Femur (tissue), 1 donor: ENCODE results near the gene RCVRN.
A peak's percentile ranks its signal among the peaks of the same experiment; 100 is the strongest.

Source experiments
- DNase-seq: peaks from one replicate; pipeline ENCODE4 v3.0.0-alpha.2; 2017

RCVRN gene

DNA sequence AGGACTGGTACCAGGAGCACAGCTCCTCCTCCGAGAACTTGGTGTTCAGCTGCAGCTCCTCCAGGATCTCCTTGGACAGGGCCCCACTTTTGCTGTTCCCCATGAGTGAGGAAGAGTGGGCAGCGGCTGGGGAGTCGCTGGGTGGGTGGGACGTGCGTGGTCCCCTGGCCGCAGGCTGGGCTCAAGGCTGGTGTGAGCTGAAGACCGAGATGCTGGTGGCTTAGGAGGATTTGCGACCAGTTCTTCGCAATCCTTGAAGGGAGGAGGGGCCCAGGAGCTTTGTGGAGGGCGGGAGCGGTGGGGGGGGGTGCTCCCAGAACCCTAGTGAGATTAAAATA is at the start of gene RCVRN:
Gene RCVRN, minus strand, starts transcription at position 194 of the 338 bp plus-strand sequence. Its CDS starts 91 bp downstream, at position 103.
- no peak for DNase-seq

DNA sequence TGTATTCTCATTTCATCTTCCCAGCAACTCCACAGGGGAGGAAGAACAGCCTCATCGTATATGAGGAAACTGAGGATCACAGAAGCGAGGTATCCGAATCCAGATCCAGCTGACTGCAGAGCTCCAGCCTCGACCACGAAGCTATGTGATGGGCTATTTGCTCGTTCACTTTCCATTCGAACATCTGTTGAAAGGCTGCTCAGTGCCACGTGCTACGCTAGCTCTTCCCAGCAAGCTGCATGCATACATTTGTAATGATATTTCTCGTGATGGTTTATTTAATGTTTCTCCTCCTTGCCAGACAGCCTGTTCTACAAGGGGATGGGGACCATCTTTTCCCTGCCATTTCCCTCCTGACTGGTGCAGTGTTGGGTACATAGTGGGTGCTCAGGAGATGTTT is 48.4 kb upstream of the RCVRN start:
- no peak for DNase-seq

DNA sequence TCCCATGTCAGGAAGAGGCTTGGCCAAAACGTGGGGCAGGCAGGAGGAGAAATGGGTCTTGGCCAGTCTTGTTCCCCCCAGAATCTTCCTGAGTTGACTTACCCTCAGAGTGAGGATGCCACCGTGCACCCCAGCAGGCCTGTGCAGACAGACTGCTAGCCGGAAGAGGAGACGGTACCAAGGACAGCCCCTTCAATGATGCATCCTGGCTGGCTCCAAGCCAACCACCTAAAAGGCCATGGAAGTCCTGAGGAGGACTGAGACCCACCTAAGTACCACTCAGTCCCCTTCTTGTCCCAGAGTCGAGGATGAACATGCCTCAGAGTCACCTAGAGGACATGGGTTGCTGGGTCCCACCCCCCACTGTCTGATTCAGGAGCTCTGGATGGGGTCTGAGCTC is 46.7 kb upstream of the RCVRN start:
- DNase-seq = no peak

DNA sequence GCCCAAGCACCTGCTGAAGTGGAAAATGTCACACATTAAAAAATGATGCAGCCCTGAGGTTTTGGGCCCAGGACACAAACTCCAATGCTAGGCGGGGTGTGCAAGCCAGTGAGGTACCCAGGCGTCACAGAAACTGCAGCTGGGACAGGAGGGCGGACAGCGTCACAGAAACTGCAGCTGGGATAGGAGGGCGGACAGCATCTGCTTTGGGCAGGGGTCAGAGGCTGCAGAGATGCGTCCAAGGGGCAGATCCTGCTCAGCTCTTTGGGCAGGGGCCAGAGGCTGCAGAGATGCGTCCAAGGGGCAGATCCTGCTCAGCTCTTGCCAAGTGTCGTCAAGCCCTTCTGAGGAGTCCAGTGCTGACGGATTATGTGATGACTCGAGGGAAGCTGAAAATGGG is 43.9 kb upstream of the RCVRN start:
- DNase-seq = no peak

DNA sequence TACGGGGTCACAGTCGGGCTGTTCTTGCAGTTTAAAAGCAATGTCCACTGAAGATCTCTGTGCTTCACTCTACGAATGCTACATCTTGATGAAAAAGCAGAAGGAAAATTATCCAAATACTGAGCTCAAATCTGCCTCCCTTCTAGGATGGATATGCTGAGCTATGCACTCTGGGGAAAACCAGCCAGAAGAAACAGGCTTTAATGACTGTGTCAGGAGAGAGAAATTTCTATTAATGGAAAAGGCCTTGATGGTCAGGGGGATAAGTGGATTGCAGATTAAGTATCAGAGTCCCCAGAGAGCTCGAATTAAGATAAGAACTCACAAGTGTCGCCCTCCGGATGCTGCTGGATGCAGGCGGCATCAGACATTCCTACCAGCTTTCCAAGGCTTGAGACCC is 39.6 kb upstream of the RCVRN start:
- no peak for DNase-seq

DNA sequence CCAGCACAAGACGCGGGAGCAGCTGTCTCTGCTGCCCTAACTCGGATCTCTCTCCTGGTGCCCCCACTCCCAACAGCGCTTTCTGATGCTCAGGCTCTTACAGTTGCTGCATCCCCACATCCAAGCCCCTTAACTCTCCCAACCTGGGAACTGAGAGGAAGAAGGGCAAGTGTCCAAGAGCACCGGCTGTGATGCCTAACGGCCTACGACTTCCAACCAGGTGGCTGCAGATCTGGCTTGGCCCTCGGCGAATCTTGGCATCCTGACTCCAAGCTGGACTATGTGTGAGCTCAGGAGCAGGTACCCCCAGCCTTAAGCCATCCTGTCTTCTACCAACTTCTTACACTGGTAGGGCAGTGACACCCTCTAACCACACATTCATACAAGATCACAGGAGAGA is 38.3 kb upstream of the RCVRN start:
- DNase-seq = no peak

DNA sequence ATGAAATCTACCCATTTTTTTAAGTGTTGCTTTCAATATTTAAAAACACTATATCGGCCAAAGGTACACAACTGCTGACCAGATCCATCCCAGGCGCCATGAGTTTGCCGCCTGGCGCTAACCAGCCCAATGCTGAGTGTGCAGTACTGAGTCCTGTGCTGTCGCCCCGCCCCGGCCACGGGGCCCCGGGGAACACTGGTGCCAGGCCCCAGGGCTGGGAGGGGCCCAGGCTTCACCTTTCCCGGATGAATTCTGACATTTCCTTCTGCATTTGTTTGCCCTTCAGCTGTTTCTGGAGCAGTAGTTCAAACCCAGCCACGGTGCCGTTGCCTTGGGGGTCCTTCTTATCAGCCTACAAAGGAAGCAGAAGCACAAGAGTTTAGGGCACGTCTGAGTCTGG is 37.8 kb upstream of the RCVRN start:
- no peak for DNase-seq

DNA sequence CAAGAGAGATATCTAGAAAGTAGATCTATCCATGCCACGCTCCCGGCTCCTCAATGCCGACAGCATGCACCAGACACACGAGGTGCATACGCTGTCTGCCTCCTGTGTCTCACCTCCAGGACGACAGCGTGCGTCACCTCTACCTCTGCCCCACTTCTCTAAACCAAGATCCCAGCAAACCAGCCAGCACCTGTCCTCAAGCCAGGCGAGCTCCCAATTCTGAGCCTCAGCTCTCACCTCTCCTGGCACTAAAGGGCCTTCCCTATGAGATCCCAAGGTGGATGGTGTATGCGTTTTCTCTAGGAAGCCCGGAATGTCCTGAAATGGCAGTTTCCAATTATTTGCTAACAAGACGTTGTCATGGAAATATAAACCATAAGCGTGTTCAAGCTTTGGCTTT is 36.2 kb upstream of the RCVRN start:
- no peak for DNase-seq

DNA sequence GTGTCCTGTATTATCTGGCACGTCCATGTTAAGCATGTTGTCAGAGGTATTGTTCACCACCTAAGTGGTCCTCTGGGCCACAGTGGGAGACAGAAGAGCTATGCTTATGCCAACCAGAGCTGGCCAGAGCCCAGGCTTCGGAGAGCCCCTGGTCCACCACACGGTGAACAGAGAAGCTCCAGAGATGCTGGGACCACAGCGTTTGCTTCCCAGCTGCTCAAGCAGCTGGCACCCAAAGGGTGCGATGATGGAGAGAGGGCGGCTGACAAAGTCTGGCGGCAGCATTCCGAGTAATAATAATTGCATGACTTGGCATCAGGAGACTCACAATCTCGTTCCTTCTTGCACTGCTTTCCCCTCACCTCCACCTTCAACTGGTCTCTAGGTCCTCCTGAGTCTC is 35.8 kb upstream of the RCVRN start:
- no peak for DNase-seq

DNA sequence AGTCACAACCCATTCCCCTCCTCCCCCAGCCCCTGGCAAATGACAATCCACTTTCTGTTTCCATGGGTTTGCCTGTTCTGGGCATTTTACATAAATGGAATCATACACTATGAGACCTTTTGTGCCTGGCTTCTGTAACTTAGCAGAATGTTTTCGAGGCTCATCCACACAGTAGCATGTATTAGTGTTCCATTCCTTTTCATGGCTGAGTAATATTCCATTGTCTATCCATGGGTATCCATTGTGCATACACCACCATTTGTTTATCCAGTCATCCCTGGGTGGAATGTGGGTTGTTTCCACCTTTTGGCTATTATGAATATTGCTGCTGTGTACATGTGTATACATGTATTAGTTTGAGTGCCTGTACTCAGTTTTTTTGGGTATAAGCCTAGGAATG is 33.7 kb upstream of the RCVRN start:
- no peak for DNase-seq

DNA sequence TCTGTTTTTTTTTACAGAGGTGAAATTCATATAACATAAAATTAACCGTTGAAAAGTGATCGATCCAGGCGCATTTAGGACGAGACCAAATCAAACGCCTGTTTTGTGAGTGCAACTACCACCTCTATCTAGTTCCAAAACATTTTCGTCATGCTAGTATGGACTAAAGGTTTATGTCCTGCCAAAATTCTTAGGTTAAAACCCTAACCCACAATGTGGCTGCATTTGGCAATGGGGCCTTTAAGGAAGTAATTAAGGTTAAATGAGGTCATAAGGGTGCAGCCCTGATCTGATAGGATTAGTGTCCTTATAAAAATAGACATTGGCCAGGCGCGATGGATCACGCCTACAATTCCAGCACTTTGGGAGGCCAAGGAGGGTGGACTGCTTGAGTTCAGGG is 32.8 kb upstream of the RCVRN start:
- DNase-seq = no peak

DNA sequence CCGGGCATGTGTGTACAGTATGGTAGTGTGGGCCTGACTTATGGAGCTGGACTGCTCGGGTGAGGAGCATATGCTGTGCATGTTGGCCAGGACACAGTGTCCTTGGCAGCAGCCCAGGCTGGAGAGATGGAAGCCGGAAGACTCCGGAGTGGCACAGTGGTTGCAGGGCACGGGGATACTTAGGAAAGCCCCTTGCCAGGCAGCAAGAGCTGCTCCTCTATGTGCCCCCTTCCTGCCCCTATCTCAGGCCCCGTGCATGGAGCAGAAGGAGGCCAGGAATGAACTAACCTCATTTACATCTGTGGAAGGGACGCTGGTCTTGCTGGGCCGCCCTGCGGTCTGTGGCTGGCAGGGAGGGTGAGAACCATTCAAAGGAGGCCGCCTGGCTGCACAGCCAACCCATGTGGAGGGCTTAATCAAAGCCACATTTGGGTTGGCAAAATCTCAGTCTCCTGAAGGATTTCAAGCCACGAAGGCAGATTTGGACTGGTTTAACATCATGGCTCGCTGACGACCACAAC is 32.2 kb upstream of the RCVRN start:
- DNase-seq = peak; percentile 82

DNA sequence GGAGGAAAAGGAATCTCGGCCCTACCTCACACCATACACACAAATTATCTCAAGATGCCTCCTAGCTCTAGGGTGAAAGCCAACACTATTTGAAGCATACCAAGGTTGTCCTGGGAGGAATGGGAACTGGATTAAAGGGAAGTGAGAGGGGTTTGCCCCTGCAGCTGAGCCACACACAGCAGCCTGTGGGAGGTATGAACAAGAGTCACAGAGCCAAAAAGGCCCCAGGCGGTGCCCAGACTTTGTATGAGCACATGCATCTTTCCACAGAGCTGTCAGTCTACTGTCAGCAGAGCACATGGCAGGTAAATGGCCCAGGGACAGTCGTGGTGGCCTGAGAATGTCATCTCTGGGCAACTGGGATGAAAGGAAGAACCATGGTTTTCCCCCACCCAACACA is 31.0 kb upstream of the RCVRN start:
- DNase-seq = no peak

DNA sequence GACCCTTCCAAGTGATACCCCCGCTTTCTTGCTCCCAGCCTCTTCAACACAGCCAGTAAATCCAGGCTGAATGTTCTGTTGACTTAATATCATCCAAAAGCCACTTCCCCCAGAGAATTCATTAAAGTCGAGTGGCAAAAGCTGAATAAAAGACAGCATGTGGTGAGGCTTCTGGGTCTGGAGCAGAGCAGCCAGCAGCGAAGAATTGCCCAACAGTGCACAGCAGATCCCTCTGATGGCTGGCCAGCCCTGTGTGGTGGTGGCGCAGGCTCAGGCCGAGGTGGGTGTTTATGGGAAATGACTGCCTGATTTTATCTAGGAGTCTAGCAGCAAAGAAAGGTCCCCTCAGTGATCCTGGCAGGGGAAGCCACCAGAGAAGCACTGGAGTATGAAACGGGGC is 30.3 kb upstream of the RCVRN start:
- no peak for DNase-seq

DNA sequence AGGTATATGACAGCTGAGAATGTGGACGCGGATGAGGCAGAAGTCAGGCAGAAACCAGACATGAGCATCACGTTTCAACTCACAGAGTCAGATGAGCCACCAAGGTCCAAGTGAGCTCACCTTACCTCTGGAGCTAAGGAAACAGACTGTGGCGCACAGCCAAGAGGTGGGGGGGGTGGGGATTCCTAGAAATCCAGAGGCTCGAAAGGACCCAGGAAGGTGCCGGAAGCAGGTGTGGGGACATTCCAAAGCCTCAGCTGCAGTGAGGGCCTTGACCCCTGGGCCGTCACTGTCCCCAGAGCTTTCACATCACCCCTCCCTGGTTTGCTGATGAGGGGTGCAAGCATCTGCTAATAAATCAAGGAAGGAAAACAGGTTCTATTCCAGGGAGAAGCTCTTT is 29.3 kb upstream of the RCVRN start:
- peak; percentile 40 for DNase-seq

DNA sequence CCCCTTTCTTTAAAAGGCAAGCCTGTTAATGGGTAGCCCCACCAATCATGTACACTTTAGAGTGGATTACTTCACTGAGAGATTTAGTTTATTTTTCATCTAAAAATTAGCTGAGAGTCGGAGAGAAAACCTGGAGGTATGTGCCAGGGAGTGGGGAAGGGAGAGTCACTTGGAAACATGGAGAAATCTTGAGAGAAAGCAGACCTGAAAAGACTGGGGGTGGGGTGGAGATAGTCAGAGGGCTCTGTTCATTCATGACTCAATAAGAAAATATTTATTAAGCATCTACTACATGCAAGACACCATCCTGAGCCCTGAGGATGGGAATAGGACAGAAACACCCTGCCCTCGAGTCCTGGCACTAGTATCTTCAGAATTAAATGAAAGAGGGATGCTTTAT is 27.4 kb upstream of the RCVRN start:
- DNase-seq = no peak

DNA sequence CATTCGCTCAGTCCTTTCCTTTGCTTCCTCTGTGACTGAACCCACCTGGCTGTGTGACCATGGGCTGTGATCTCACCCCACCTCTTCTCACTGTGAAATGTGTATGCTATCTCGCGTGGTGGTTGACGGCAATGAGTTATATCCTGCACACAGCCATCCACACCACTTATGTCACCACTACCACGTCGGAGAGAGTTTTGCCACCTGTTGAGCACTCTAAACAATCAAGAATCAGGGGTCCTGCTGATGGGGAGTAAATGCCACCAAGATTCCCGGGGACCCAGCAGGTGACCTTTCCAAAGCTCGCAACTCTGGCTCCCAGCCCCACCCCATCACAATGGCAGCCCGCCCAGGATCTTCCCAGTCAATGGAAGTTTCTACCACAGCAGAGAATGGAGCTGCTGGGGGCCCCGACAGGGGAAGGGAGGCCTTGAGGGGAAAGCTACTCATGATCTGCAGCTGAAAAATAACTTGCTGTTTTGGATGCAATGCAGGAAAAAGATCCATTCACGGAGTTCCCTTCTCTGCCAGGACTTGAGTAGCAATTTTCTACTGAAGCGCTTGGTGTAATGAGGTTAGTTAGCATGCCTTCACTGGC is 26.2 kb upstream of the RCVRN start:
- peak; percentile 67 for DNase-seq

DNA sequence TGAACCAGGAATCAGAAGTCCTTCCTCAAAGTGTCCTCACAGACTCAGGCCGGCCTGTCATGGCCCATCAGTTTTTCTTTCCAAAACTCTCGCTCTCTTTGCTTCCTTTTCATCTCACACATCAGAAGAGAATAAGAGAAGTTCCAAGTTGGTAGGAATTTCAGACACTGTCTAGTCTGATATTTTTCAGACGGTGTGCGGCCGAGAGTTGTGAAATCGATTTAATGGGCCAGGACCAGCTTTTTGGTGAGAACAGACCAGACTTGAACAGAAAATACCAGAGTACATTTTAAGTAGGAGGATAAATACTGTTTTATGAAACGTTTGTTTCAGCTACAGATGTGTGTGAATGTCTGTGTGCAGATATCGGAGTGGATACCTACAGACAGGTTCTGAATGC is 24.8 kb upstream of the RCVRN start:
- no peak for DNase-seq

DNA sequence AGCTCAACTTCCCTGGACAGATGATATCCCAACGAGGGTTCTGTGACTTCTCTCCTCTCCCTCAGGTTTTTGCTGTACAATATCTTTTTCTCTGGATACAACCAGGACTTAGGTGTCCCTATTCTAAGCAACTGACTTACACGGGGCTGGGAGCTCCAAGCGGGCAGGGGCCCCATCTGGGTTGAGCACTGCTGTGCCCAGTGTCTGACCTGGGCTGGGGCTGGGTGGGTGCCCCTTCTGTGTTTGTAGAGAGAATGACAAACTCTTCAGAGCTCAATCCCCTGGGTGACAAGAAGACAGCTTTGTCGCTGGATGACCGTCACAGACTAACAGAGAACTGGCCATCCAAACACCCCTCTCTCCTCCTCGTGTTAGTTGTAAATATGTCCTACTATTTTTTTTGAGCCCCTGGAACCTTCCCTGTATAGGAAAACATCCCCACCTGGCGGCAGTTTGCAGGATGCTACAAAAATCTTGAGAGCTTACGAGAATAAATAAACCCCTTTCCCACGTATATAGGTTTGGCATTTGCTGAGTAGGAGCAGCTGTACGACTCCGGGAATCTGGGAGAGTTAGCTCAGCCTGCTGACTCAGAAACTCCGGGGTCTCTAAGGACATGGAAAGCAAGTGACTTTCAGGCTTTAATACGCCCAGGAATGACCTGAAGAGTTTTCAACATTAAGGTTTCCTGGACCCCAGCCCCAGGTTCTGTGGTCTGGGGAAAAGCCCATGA is 23.7 kb upstream of the RCVRN start:
- DNase-seq = peak; percentile 86

DNA sequence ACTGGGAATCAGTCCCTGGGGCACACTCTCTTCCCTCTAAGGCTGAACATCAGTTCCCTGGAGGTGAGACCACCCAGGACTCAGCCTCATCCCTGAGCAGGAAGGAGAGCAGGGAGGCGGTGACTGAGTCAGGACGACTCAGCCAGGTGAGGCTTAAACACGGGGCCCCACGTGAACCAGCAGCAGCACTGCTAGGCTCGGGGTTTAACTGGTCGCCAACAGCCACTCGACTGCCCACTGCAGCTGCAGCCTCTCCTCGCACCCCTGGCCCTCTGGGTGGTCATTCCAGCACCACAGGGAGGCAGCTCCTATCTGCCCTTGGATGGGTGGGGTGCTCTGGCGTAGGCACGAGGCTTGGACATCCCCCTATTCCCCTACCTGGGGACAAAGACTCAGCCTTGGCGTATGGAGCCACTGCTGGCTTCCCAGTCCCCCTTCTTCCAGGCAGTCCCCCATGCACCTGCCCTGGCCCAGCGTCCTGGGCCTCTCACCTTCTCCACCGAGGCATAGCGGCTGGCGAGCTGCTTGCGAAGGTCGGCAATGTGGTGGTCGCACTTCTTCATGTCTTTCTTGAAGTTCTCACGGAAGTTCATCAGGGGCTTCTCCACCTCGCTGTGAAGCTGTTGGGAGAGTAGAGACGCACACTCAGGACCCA is 21.2 kb upstream of the RCVRN start:
- no peak for DNase-seq

DNA sequence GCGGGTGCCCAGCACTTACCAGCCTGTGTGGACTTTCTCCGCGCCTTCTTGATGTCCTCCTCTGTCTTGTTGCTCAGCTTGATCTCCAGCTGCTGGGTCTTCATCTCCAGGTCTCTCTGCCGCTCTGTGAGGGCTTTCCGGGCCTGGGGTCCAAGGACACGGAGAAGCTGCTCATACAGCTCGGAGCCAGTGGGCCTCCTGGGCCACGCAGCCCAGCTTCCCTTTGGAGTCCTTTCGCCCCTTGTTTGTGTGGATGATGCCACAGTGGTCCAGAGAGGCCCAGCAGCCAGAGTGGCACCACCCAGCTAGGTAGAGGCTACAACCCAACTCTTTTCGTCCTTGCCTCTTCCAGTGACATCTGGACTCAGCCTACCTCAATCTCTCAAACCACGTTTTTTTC is 20.4 kb upstream of the RCVRN start:
- DNase-seq = no peak

DNA sequence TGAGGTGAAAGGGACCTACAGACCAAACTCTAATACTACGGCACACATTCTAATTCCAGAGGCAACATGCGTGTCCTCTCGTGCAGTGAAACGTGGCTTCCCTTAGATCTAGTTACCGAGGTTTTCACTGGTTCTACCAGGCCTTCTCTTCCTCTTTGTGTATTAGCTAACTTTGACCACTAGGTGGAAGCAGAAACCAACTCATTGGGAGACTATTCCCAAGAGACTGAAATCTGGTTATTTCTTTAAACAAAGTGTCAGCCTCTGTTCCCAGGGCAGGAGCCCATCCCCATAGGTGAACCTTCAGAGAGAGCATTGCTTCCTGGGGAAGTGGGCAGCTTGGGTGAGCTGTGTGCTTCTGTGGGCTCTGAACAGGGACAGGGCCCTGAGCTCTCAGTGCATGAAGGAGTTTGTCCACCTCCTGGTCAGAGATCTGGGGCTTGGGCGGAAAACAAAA is 19.7 kb upstream of the RCVRN start:
- no peak for DNase-seq

DNA sequence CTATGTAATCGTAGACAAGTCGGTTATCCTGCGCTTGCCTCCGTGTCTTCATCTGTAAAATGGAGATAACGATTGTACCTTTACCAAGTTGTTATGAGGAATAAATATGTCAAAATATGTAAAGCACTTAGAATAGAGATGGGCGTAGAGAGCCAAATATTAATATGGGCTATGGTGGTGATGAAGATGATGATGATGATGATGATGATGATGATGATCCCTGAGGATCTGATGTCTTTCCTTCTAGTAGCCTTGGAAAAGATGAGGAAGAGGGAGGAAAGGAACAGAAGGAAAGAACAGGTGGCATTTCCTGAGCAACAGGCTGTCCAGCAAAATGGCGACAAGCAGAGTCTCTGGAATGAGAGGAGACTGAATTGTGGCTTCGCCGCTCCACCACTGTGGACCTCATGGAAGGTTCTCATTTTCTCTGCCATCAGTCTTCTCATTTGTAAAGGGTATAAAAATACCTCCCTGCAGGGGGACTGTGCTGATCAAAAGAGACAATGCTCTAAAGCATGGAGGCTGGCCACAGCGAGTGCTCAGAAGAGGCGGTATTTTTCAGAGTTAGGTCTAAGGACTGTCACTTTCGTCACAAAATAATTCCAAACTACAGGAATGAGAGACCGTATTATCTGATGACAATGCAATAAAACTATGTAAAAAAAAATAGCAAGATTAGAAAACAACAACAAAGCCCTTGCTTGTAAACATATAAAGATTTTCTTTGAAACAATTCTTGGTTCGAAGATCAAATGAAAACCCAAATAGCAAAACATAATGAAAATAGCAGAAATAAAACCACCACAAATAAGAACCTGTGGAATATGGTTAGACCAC is 17.2 kb upstream of the RCVRN start:
- DNase-seq = no peak
